OCI-LY1 (cell line): ENCODE results near the gene PDF.

Source experiments
- H2AFZ ChIP-seq: fragments of 200-600 bp; sonication (generic), shearing (Covaris generic); 2 replicates; pipeline ENCODE4 v1.6.0; 2014; ENCODE audit warnings: antibody characterized with exemption, mild to moderate bottlenecking, low read length
- H3F3A ChIP-seq: fragments of 200-600 bp; sonication (generic), shearing (Covaris generic); 2 replicates; pipeline ENCODE4 v1.6.0; 2014; ENCODE audit warnings: mild to moderate bottlenecking, antibody characterized with exemption, low read length, moderate library complexity; ENCODE audit not compliant: insufficient read depth
- H3K27ac ChIP-seq: fragments of 200-600 bp; sonication (generic); 2 replicates; pipeline ENCODE4 v1.5.1; 2014; ENCODE audit warnings: low read length, mixed run types, mild to moderate bottlenecking, low read depth; ENCODE audit not compliant: poor library complexity, severe bottlenecking
- H3K27me3 ChIP-seq: fragments of 200-600 bp; sonication (generic); 2 replicates; pipeline ENCODE4 v1.6.0; 2014; ENCODE audit warnings: antibody characterized with exemption, mild to moderate bottlenecking, low read length, moderate library complexity; ENCODE audit not compliant: insufficient read depth
- H3K36me3 ChIP-seq: fragments of 200-600 bp; sonication (generic); 2 replicates; pipeline ENCODE4 v1.6.1; 2014; ENCODE audit warnings: mild to moderate bottlenecking, antibody characterized with exemption, low read length, moderate library complexity, mixed read lengths; ENCODE audit not compliant: insufficient read depth
- H3K4me1 ChIP-seq: fragments of 200-600 bp; sonication (generic); 2 replicates; pipeline ENCODE4 v1.5.1; 2014; ENCODE audit warnings: mild to moderate bottlenecking, low read length, moderate library complexity; ENCODE audit not compliant: insufficient read depth, severe bottlenecking
- H3K4me2 ChIP-seq: fragments of 200-600 bp; sonication (generic), shearing (Covaris generic); 2 replicates; pipeline ENCODE4 v1.6.1; 2014; ENCODE audit warnings: low read length
- H3K4me3 ChIP-seq: fragments of 200-600 bp; sonication (generic); 2 replicates; pipeline ENCODE4 v1.5.1; 2014; ENCODE audit warnings: low read length, low read depth, mild to moderate bottlenecking, mixed read lengths; ENCODE audit not compliant: poor library complexity, severe bottlenecking
- H3K79me2 ChIP-seq: fragments of 200-600 bp; shearing (Covaris generic); 2 replicates; pipeline ENCODE4 v1.6.1; 2016; ENCODE audit warnings: mixed run types, low read length, mixed read lengths; ENCODE audit not compliant: insufficient read depth
- H3K9ac ChIP-seq: fragments of 200-600 bp; sonication (generic), shearing (Covaris generic); 2 replicates; pipeline ENCODE4 v1.6.1; 2014; ENCODE audit warnings: mild to moderate bottlenecking, low read length, mixed read lengths
- H3K9me2 ChIP-seq: fragments of 200-600 bp; sonication (generic), shearing (Covaris generic); 2 replicates; pipeline ENCODE4 v1.6.1; 2014; ENCODE audit warnings: low read depth, mild to moderate bottlenecking, low read length, mixed read lengths
- H3K9me3 ChIP-seq: fragments of 200-600 bp; shearing (Covaris generic); 2 replicates; pipeline ENCODE4 v1.6.1; 2014; ENCODE audit warnings: low read length, mixed read lengths
- H4K20me1 ChIP-seq: fragments of 200-600 bp; sonication (generic), shearing (Covaris generic); 2 replicates; pipeline ENCODE4 v1.6.0; 2016; ENCODE audit warnings: mild to moderate bottlenecking, low read length; ENCODE audit not compliant: insufficient read depth
- EZH2 ChIP-seq: fragments of 200-600 bp; sonication (generic), shearing (Covaris generic); IDR thresholded peaks from 2 replicates; pipeline ENCODE4 v1.8.0; 2017; ENCODE audit warnings: borderline replicate concordance, mixed run types, mild to moderate bottlenecking, antibody characterized with exemption, low read length, moderate library complexity, mixed read lengths
- TF ChIP-seq, protein P1 (sequence below): fragments of 200-600 bp; sonication (generic), shearing (Covaris generic); IDR thresholded peaks from 2 replicates; pipeline ENCODE4 v1.5.1; 2017; ENCODE audit warnings: mild to moderate bottlenecking, antibody characterized with exemption, low read length, moderate library complexity, mixed read lengths

The PDF gene

DNA sequence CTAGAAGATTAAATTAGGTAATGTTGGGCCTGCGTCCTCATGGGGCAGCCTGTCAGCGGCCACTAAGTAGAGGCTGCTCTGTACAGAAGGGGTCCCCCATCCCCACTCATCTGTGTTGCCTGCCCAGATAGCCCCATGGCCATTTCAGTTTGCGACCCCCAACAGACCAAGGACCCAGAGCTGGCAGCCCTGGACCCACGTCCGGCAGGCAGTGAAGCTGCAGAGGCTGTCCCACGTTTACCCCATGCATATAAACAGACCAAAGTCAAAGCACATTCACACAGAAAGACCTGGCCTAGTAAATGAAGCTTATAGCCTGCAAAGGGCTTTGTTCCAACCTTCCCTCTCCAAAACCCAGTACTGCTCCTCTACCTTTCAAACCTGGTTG is 4.6 kb downstream of the PDF start:
- no peaks in the 10 kb centered on the region for H3K9me2 ChIP-seq
- H3K36me3 ChIP-seq, result peaks cover 78% of the 10 kb centered on the region
- no peak overlapping the region; the same call in 1 of the 2 replicates for H3K9ac ChIP-seq
- H3K27ac ChIP-seq, result no peak overlapping the region
- TF ChIP-seq, protein P1, sequence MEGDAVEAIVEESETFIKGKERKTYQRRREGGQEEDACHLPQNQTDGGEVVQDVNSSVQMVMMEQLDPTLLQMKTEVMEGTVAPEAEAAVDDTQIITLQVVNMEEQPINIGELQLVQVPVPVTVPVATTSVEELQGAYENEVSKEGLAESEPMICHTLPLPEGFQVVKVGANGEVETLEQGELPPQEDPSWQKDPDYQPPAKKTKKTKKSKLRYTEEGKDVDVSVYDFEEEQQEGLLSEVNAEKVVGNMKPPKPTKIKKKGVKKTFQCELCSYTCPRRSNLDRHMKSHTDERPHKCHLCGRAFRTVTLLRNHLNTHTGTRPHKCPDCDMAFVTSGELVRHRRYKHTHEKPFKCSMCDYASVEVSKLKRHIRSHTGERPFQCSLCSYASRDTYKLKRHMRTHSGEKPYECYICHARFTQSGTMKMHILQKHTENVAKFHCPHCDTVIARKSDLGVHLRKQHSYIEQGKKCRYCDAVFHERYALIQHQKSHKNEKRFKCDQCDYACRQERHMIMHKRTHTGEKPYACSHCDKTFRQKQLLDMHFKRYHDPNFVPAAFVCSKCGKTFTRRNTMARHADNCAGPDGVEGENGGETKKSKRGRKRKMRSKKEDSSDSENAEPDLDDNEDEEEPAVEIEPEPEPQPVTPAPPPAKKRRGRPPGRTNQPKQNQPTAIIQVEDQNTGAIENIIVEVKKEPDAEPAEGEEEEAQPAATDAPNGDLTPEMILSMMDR, result no peak
- TF ChIP-seq EZH2, result no peak
- peak overlapping the region; percentile 84 for H3K4me3 ChIP-seq
- H4K20me1 ChIP-seq, result no peaks in the 10 kb centered on the region
- H3F3A ChIP-seq, result no peaks in the 10 kb centered on the region
- H3K4me1 ChIP-seq, result peaks cover 39% of the 10 kb centered on the region
- no peak overlapping the region for H2AFZ ChIP-seq
- peaks cover 45% of the 10 kb centered on the region for H3K79me2 ChIP-seq
- H3K27me3 ChIP-seq, result no peaks in the 10 kb centered on the region
- peak overlapping the region; percentile 82; the same call in 1 of the 2 replicates for H3K4me2 ChIP-seq
- no peaks in the 10 kb centered on the region for H3K9me3 ChIP-seq

DNA sequence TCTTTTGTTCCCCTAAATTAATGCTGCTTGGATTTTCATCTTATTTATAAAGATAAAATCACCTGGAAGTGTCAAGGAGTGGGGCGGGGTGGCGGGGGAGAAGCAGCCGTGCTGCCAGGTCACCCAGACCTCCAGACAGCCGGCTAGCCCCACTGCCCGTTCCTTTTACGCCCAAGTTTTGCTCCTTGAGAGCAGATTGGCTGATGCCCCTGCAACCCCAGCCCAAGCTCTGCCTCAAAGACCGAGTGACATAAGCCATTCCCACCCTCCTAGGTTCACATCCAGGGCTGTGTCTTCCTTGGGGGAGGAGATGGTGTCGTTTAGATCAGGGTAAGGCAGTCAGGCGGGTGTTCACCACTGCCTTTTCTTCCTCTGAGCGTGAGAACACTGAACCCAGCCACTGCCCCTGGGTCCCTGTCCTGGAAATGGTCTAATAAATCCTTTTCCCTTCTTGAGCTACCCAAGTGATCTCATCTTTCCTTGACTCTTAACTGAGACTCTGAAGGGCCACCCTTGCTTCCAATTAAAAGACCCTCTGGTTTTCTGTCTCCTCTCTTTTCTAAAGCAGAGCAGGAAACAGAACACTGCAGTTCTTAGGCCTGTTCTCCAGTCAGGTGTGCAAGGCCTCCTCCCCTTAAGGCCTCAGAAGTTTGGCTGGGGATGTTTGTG is 5.7 kb downstream of the PDF start:
- peaks cover 88% of the 10 kb centered on the region for H3K36me3 ChIP-seq
- H3K27ac ChIP-seq, result no peak overlapping the region
- no peaks in the 10 kb centered on the region for H3K9me3 ChIP-seq
- no peak for TF ChIP-seq EZH2
- TF ChIP-seq, protein P1, result no peak
- peaks cover 44% of the 10 kb centered on the region for H3K79me2 ChIP-seq
- H3K4me1 ChIP-seq, result peaks cover 39% of the 10 kb centered on the region
- H4K20me1 ChIP-seq, result no peaks in the 10 kb centered on the region
- H3K4me2 ChIP-seq, result no peak overlapping the region
- no peaks in the 10 kb centered on the region for H3F3A ChIP-seq
- no peaks in the 10 kb centered on the region for H3K27me3 ChIP-seq
- no peak overlapping the region for H3K9ac ChIP-seq
- H2AFZ ChIP-seq, result no peak overlapping the region
- no peaks in the 10 kb centered on the region for H3K9me2 ChIP-seq
- no peak overlapping the region for H3K4me3 ChIP-seq

DNA sequence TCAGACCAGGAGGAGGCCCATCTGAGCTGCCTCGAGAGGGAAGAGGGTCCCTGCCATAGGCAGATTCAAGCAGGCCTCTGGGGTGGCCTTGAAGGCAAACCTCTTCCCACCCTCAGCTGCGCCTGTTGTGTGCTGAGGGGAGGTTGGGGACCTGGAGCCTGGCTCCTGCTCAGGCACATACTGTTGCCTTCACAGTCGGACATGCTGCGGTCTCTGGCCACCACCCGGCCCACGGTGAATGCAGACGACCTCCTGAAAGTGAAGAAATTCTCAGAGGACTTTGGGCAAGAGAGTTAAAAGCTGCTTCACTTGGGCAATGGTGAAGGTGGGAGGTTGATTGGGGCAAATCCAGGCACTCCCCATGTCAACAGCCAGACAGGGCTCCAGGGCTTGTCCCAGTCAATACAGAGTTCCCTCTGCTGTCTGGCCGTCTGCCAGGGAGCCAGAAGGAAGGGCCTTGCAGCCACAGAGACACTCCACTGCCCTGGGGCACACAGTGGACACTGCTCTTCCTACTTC is 6.3 kb downstream of the PDF start:
- Histone ChIP-seq H3K9ac (no peak overlapping the region), H2AFZ (no peak overlapping the region), H3K4me1 (peaks cover 34% of the 10 kb centered on the region), H3K9me2 (no peaks in the 10 kb centered on the region), H3K4me3 (no peak overlapping the region), H3K79me2 (peaks cover 38% of the 10 kb centered on the region), H3K36me3 (peaks cover 95% of the 10 kb centered on the region), H3K9me3 (no peaks in the 10 kb centered on the region), H3K27me3 (no peaks in the 10 kb centered on the region), H4K20me1 (no peaks in the 10 kb centered on the region), H3K27ac (no peak overlapping the region), H3K4me2 (no peak overlapping the region), H3F3A (no peaks in the 10 kb centered on the region)
- TF ChIP-seq, protein P1, result no peak
- no peak for TF ChIP-seq EZH2
